ENCODE measurements around the gene FAM124B. TPM values are rescaled to one million over a fixed set of nuclear protein-coding genes. Genes with fewer than 3 reads are reported as not detected.

FAM124B gene, protein sequence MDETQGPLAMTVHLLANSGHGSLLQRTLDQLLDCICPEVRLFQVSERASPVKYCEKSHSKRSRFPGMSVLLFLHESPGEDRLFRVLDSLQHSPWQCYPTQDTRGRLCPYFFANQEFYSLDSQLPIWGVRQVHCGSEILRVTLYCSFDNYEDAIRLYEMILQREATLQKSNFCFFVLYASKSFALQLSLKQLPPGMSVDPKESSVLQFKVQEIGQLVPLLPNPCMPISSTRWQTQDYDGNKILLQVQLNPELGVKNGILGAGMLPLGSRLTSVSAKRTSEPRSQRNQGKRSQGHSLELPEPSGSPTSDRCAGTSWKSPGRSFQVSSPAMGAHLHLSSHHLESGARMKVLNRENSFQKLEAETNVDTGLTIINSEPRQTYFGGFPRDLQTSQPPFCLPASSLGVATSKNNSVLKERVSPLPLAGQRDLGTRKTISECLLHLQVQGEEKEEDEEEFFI
- total RNA-seq, result 2.1 TPM

DNA sequence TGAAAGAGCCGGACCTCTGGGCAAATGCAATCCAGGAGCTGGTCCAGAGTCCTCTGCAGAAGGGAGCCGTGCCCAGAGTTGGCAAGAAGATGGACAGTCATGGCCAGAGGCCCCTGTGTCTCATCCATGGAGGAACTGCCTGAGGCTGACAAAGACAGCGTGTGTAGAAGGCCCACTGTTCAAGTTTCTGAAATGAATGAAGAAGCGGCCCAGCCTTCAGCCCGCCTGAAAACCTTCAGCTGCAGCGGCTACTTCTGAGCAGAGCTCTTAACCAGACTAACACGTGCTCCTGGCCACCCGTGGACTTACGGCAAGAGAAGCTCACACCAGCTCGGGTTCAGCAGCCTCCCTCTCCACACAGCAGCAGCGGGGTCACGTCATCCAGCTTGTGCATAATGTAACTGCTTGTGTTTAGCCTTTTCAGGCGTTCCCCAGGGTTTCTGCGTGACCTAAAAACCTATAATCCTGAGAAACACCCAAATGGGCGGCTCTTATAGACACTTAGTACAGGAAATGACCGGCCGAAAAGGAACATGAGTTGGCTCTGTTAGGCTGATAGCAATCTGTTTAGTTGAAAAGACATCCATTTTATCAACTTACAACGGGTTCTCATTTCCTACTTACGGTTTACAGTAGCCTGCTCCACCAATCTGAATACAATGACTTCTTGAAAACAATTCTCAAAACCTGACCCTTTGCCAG, at the start of gene FAM124B:
Gene FAM124B (minus strand): TSS at position 467 of the 702 bp plus-strand sequence. CDS start 339 bp downstream, at position 128.
- DNase-seq (ENCODE audit: low spot score) (peak; percentile 86), ATAC-seq (peak; percentile 96)

DNA sequence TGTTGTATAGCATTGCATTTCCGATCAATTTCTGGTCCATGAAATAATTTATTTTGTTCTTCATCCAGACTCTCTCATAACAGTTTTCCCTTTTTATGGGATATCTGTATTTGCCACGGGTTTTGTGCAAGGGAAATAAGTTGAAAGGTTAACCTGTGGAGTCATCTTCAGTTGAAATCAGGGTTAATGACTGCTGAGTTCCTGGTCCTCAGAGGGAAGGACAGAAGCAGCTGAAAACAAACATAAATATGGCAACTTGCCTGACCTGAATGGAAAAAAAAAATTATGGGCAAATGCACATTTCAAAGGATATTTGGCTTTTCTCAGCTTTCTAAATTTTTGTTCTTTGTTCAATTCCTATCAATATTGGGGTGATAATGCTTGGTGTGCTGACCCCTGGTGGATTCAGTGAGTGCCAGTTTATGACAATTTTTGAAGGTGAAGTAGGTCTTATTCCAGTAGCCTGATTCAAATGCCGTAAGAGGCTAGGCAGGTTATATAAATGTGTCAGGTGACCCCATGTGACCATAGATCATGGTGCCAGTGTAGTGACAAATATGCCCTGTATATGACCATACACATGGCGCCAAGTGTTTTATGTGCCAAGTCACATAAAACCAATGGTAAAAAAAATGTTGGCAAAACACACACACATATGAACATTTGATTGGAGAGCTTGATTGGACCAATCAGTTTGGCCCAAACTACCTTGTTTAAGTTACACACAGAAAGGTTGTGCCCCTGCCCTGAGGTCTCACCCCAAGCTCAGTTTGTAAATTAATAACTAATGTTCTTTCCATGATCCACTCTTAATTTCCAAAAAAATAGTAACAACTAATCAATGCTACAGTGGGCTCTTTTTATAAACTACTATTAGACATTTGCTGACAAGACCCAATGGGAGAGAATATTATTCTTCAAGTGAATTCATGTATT, 47.6 kb upstream of the FAM124B start:
- peak; percentile 82 for DNase-seq (ENCODE audit: low spot score)
- peak; percentile 82 for ATAC-seq

DNA sequence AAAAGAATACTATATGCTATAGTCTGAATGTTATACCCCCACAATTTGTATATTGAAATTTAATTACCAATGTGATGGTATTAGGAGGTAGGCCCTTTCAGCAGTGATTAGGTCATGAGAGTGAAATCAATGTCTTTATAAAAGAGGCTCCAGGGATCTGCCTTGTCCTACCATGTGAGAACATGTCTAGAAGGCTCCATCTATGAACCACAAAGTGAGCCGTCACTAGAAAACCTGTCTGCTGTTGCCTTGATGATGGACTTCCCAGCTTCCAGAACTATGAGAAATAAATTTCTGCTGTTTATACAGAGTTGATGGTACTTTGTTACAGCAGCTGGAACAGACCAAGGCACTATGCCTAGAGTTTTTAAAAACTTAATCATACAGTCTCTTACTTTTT, 46.3 kb upstream of the FAM124B start:
- no peak for DNase-seq (ENCODE audit: low spot score)
- ATAC-seq, result no peak

DNA sequence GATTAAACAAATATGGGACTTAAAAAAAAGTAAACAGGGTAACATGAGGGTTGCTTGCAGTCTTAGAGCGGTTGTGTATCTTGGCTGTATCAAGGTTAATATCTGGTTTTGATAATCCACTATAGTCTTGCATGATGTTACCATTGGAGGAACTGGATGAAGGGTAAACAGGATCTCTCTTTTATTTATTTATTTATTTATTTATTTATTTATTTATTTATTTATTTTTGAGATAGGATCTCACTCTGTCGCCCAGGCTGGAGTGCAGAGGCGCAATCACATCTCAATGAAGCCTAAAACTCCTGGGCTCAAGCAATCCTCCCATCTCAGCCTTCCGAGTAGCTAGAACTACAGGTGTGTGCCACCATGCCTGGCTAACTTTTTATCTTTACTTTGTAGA, 42.9 kb upstream of the FAM124B start:
- ATAC-seq (no peak), DNase-seq (ENCODE audit: low spot score) (no peak)

DNA sequence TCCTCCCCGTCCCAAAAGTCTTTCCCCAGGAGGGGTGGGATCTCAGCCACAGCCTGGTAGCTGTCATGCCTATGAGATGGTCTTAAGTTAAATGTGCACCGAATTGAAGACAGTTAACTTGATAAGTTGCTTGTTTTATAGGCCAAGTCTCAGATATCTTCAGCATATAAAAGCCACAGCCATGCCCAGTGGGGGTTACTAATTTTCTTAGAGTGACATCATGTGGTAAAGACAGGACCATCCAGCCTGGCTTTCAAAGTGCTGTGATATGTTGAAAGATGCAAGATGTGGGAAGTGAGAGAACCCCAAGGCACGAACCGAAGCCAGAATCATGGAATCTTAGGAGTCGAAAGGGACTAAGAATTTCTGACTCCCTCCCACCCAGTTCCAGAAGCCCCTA, 42.1 kb upstream of the FAM124B start:
- ATAC-seq (peak; percentile 56), DNase-seq (ENCODE audit: low spot score) (no peak)

DNA sequence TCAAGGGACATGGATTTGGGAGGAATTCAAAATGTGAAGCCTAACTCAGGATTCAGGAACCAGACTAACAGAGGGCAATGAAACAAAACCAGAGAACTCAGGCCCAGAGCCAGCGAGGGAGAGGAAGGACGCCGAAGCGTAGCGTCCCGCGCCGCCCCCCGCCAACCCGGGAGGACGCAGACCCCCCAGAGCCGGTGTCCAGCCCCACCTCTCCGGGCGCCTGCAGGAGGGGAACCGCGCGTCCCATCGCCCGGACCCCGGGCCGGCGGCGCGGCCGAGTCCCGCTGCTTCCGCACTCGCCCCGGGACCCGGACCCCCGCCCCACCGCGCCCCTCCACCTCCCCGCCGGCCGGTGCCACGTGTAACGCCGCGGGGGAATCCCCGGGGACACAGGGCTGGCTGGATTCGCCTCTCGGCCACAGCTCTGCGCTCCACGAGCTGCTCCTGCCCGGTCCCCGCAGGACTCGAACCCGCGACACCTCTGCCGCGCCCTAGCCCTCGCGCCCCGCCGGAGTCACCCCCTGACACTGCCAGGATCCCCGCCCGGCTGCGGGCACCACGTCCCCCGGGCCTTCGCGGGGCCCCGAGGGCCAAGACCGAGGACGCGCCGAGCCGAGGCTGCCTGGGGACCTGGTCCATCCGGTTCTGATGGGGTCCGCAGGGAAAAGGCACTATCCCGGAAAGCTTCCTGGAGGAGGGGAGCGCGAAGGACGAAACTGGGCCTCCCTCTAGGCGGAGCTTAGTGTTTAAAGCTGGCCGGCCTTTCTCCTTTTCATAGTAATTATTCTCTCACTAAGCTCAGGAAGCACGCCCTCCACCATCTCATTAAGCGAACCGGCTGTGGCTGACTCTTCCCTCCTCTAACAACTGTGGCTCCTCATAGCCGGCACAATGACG, 40.4 kb upstream of the FAM124B start:
- DNase-seq (ENCODE audit: low spot score) (peak; percentile 57), ATAC-seq (peak; percentile 78)

DNA sequence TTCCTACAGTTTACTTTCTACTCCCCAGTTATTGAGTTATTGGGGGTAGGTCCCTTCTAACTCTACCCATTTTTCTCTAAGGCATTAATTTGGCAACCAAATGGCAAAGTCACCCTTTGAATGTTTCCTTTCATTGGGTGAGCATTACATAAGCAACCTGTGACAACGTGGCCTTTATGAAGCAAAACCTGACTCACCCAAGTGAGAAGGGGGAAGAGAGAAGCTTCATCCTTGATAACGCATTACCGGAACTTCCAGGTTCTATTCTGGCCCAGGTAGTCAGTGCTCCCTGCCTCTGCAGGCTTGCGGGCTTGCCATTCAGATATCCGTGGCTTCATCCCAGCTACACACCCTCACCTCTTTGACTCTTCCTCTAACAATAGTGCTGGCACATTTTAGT, 39.1 kb upstream of the FAM124B start:
- ATAC-seq (no peak), DNase-seq (ENCODE audit: low spot score) (no peak)

DNA sequence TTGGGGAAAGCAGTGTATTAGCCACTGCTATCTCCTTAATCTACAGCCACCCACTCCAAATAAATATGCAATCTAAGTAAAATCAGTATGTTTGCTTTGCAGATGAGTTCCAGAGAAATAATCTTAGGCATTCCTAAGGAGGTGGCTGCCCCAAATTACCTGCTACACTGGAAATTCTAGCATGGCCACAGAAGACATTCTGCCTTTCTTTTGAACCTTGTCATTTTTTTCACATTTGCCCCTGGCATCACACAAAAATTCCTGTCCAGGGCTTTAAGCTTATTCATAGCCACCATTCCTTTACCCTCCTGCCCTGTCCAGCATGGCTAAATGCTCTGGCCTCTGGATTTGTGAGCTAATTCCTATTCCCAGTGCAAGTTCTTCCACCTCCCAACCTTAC, 36.8 kb upstream of the FAM124B start:
- DNase-seq (ENCODE audit: low spot score), result no peak
- ATAC-seq, result no peak

DNA sequence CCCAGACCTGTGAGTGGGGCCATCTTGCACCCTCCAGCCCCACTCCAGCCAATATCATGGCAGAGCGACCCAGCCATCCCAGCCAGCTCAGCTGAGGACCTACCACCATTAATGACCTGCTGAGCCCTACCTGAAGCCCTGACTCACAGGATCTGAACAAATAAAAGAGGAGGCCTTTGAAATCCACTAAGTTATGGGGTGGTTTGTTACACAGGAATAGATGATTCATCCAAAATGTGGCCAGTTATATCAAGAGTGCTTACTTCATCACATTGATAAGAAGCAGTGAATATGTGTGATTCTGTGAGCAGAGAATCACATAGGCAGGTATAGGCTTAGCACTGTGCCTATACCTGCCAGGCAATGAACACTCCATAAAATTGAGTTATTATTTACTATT, 34.7 kb upstream of the FAM124B start:
- DNase-seq (ENCODE audit: low spot score), result no peak
- ATAC-seq, result no peak

DNA sequence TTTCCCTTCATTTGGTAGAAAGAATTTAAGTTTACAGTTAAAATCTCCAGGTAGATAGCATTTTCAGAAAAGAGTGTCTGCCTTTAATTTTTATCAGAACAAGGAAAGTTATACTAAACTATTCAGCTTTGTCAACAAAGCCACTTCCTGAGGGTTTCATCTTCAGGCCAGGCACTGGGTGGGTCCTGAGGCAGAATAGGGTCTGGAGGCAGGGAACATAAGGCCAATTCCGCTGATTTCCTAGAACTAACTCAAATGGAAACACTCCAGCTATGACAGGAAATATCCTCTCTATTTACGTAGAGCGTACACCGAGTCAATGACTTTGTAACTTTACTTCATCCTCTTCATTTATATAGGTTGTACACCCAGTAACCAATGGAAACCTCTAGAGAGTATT, 32.7 kb upstream of the FAM124B start:
- DNase-seq (ENCODE audit: low spot score) (no peak), ATAC-seq (no peak)

DNA sequence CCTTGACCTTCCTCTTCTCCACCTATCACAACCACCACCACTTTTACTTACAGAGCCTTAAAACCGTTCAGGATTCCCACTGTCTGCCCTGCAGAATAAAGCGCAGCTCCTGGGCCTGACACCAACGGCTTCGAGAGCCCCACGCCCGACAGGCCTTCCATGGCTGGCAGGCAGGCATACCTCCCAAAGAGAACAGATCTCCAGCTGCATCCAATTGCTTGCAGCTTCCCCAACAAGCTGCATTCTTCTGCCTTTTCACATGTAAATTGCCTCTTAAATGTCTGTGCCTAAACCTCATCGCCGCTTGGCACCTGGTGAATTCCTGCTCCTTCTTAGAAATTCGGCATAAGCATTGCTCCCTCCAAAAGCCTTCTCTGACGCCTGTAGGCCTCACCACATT, 31.5 kb upstream of the FAM124B start:
- no peak for ATAC-seq
- DNase-seq (ENCODE audit: low spot score), result no peak

DNA sequence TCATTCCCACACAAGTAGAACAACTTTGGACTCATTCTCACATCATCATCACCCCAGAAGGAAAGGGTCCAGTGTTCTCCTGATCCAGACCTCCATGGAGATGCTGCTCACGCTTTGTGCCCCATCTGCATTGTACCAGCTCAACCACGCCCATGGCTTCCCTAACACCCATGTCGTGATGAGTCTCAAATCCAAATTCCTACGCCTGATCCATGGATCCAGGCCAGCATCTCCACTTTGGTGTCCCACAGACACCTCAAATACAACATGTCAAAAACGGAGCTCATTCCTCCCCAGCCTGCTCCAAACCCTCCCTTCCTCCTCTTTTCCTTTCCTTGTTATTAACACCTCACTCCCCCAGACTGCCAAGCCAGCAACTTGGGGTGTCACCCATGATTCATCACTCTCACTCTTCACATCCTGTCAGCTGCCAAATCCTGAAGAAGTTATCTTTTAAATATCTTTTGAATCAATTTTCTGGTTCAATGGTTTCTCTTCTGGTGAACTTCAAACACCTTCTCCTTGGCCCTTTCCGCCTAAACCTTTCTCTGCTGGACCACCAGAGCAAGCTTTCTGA, 30.2 kb upstream of the FAM124B start:
- DNase-seq (ENCODE audit: low spot score) (no peak), ATAC-seq (no peak)

DNA sequence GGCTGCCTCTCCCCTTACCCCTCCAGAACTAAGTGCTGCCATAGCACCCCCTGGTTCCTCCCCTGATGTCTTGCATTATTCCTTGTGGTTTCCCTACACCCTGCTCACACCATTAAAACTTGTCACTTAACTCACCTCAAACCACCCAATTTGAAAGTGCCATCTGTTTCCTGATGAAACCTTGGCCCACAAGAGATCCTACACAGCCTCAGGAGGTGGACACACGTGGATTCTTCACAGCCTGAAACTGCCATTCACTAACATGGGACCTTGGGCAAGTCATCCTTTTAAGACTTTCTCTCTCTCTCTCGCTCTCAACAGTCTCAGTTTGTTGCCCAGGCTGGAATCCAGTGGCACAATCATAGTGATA, 27.5 kb upstream of the FAM124B start:
- ATAC-seq (no peak), DNase-seq (ENCODE audit: low spot score) (no peak)

DNA sequence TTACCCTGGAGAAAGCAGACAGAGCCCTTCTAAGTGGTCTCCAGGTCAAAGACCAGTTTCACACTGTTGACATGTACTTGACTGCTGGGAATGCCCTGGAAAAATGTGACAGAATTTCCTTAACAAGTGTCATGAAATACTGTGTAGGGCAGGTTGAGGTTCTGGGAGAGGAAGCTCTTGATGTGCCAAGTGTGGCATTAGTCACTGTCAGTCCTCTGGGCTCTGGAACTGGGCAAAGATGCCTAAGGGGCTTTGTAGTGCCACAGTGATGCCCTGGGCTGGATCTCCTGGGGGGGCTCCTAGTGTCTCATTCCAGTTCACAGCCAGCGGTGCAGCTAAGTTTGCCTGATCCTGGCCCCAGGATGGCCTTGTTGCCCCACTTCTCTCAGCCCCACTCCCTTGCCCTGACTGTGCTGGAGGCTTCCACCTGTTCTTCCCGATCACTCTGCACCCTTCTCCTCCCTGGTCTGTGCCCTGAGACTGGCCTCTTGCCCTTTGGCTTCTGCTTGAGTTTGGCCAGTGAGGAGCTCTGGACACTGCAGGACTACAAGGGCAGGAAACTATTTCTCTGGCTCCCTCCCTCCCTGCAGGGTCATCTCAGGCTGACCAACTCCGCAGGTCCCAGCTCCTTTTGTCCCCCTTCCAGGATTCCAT, 27.0 kb upstream of the FAM124B start:
- peak; percentile 52 for ATAC-seq

DNA sequence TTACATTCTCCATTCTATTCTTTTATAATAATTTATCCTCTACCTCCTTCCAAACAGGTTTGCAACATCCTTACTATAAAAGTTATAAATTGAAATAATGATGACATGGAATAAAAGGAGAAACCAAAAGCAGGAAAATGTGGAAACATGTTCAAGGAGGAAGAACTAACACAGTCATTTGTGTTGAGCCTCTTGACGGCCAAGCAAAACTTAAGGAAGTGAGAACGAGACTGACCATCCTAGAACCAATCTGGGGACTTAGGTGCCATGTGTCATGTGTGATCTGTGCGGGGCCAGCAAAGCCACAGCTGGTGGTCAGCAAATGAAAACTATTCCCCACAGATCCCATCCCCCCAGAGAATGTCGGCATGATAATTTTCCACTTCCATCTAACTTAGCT, 25.6 kb upstream of the FAM124B start:
- ATAC-seq, result no peak
- DNase-seq (ENCODE audit: low spot score), result no peak

More for the DNA sequence above, 27.0 kb upstream of the FAM124B start:
- DNase-seq (ENCODE audit: low spot score), result no peak

DNA sequence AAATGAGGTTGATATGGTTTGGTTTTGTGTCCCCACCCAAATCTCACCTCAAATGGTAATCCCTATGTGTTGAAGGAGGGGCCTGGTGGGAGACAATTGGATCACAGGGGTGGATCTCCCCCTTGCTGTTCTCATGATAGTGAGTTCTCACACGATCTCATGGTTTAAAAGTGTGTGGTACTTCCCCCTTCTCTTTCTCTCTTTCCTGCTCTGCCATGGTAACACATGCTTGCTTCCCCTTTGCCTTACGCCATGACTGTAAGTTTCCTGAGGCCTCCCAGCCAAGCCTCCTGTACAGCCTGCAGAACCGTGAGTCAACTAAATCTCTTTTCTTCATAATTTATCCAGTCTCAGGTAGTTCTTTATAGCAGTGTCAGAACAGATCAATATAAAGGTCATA, 24.7 kb upstream of the FAM124B start:
- DNase-seq (ENCODE audit: low spot score) (no peak), ATAC-seq (no peak)

DNA sequence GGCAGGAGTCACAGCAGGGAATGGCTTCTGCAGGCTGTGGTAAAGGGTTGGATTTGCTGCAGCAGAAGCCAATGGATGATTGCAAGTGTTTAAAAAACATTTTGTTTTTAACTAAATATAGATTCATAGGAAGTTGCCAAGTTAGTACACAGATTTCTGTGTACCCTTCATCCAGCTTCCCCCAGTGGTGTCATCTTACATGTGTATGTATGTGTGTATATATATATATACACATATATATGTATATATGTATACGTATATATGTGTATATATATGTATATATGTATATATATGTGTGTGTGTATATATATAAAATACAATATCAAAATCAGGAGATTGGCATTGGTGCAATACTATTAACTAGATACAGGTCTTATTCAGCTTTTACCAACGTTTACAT, 19.2 kb upstream of the FAM124B start:
- ATAC-seq (no peak), DNase-seq (ENCODE audit: low spot score) (no peak)

DNA sequence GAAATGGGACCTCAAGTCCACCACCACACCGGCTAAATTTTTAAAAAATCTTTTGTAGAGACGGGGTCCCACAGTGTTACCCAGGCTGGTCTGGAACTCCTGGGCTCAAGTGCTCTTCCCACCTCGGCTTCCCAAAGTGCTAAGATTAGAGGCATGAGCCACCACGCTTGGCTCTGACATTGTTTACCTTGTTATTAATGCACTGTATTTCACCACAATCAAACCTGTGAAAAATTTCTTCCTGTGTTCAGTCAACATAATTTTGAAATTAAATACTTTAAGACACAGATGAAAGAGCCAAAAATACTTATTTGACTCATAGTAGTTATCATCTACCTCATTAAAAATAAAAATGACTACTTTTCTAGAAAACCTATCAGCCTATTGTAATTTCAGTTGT, 16.0 kb upstream of the FAM124B start:
- ATAC-seq (no peak), DNase-seq (ENCODE audit: low spot score) (no peak)

DNA sequence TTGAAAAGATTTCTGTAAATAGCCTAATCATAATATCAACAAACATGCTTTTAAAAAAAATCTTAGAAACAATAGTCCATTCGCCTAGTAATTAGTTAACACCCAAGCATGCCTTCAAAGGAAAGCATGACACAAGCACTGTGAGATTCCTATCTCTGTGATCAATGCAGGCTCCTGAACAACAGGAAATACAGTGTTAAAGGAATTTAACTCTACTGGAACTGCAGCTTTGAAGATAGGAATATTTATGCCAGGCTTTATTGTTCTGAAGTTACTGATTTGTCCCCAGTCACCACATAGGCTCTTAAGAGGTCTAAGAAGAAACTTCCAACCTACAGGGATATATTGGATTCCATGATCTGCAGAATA, 15.4 kb upstream of the FAM124B start:
- DNase-seq (ENCODE audit: low spot score), result no peak
- ATAC-seq, result no peak

All from left lobe of liver (tissue), 2 donors.